Neural cell (in vitro differentiated cells): ENCODE results near the gene SLC5A8.

ENCODE experiments used
- CTCF ChIP-seq: fragments of 450-650 bp; IDR thresholded peaks from 2 replicates; pipeline ENCODE4 v1.5.1; 2014; ENCODE audit warnings: antibody characterized with exemption, mild to moderate bottlenecking, moderate library complexity; ENCODE audit not compliant: poor library complexity, severe bottlenecking
- EP300 ChIP-seq: fragments of 450-650 bp; conservative IDR thresholded peaks from 2 replicates; pipeline ENCODE4 v1.6.1; 2014; ENCODE audit warnings: antibody characterized with exemption, mild to moderate bottlenecking, moderate library complexity; ENCODE audit not compliant: poor library complexity, severe bottlenecking
- POLR2AphosphoS5 ChIP-seq: IDR thresholded peaks from 2 replicates; pipeline ENCODE4 v1.6.1; 2012
- RAD21 ChIP-seq: fragments of 450-650 bp; conservative IDR thresholded peaks from 2 replicates; pipeline ENCODE4 v1.6.1; 2014; ENCODE audit warnings: antibody characterized with exemption, mild to moderate bottlenecking, moderate library complexity
- REST ChIP-seq: IDR thresholded peaks from 2 replicates; pipeline ENCODE4 v1.6.1; 2012; ENCODE audit warnings: borderline replicate concordance
- SMC3 ChIP-seq: fragments of 450-650 bp; conservative IDR thresholded peaks from 2 replicates; pipeline ENCODE4 v1.6.1; 2014; ENCODE audit warnings: antibody characterized with exemption, mild to moderate bottlenecking, moderate library complexity; ENCODE audit not compliant: poor library complexity
- TAF1 ChIP-seq: IDR thresholded peaks from 2 replicates; pipeline ENCODE4 v1.6.1; 2012; ENCODE audit warnings: low read depth

DNA sequence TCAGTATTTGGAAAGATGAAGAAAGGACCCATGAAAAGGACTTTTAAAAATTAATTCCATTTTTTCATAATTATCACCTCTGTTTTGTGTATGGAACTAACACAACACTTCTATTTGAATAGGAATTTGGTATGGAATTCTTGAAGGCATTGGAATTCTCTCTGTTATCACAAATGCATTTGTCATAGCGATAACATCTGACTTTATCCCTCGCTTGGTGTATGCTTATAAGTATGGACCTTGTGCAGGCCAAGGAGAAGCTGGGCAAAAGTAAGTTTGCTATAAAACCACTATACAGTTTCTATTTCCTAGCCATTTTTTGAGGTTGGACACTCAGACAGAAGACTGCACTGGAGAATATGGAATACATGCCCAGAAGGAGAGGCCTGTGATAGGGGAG lies 98.6 kb downstream of the SLC5A8 start:
- TF ChIP-seq RAD21 (no peak), REST (no peak), CTCF (no peak), TAF1 (no peak), POLR2AphosphoS5 (no peak), EP300 (no peak), SMC3 (no peak)
